HepG2 (cell line): ENCODE measurements around the gene FETUB. TPM values are rescaled to one million over a fixed set of nuclear protein-coding genes. Genes with fewer than 3 reads are reported as not detected.
A peak's percentile ranks its signal among the peaks of the same experiment; 100 is the strongest.

Source experiments
- ATAC-seq: fragments of 200-7000 bp; cut with Tn5 transposase; 3 replicates; pipeline ENCODE4 v1.9.1; 2020; ENCODE audit warnings: mild to moderate bottlenecking, moderate library complexity
- BruUV-seq: library from RNA; stranded (reverse); fragments of 400-500 nt; replicated peaks from 2 replicates; lab custom pipeline; 2021; lab: Mats Ljungman, UMichigan
- CTCF ChIA-PET: fragments of 300-600 bp; formaldehyde crosslinking; extraction: SDS; loops from one replicate; lab custom pipeline; 2021; ENCODE audit warnings: low total read pairs, inconsistent platforms, low intra/inter-chr PET ratio; lab: Yijun Ruan, JAX
- POLR2A ChIA-PET: fragments of 350-600 bp; sonication (Branson Sonifier 250); formaldehyde crosslinking; loops from one replicate; lab custom pipeline; 2020; ENCODE audit warnings: antibody characterized with exemption, inconsistent platforms; lab: Yijun Ruan, JAX
- DNase-seq: peaks from one replicate; pipeline ENCODE4 v3.0.0-alpha.2; 2015; ENCODE audit warnings: low spot score
- FAIRE-seq: peaks from 3 replicates; lab custom pipeline; 2011; peaks lifted over from hg19 to GRCh38; lab: Jason Lieb, UNC
- H2AFZ ChIP-seq: one replicate; pipeline ENCODE4 v1.6.1; 2011; ENCODE audit warnings: low read length, inconsistent platforms
- H3K27ac ChIP-seq: fragments of 300-600 bp; 3 replicates; pipeline ENCODE4 v1.8.0; 2011; ENCODE audit warnings: mixed run types, mild to moderate bottlenecking, mixed read lengths, low read length, inconsistent platforms; ENCODE audit not compliant: insufficient read depth; ENCODE audit errors: extremely low read length
- H3K27me3 ChIP-seq, 2 experiments: fragments of 200-600 bp in 1 of 2; 2 replicates in 1 of 2; 3 replicates in 1 of 2; pipeline versions ENCODE4 v1.6.0 to v1.8.0; 2011; ENCODE audit warnings: low read length in 2 of 2, mild to moderate bottlenecking in 2 of 2, moderate library complexity in 2 of 2, inconsistent platforms in 1 of 2; ENCODE audit not compliant: insufficient read depth in 2 of 2, control insufficient read depth in 1 of 2
- H3K36me3 ChIP-seq, 2 experiments: fragments of 200-600 bp in 1 of 2; replicated peaks in 1 of 2; 2 replicates in 1 of 2; 3 replicates in 1 of 2; pipeline versions ENCODE4 v1.5.1 to v1.8.0; 2011; ENCODE audit warnings: low read length in 2 of 2, inconsistent platforms in 1 of 2; ENCODE audit not compliant: insufficient read depth in 2 of 2, control insufficient read depth in 1 of 2
- H3K4me1 ChIP-seq: 2 replicates; pipeline ENCODE4 v1.5.1; 2012; ENCODE audit warnings: low read length, inconsistent platforms; ENCODE audit not compliant: insufficient read depth
- H3K4me2 ChIP-seq: 2 replicates; pipeline ENCODE4 v1.6.0; 2011; ENCODE audit warnings: low read depth, low read length, inconsistent platforms
- H3K4me3 ChIP-seq, 3 experiments: fragments of 200-600 bp in 1 of 3; sonication (generic), shearing (Covaris generic) in 1 of 3; replicated peaks in 1 of 3; 2 replicates each; pipeline ENCODE4 v1.5.1; 2011 to 2016; ENCODE audit warnings: low read length in 3 of 3, inconsistent platforms in 2 of 3, low read depth in 2 of 3, mild to moderate bottlenecking in 2 of 3, control low read depth in 1 of 3, mixed read lengths in 1 of 3; ENCODE audit not compliant: insufficient read depth in 1 of 3
- H3K79me2 ChIP-seq: one replicate; pipeline ENCODE4 v1.6.1; 2011; ENCODE audit warnings: low read length, inconsistent platforms; ENCODE audit not compliant: insufficient read depth
- H3K9ac ChIP-seq: 2 replicates; pipeline ENCODE4 v1.6.0; 2011; ENCODE audit warnings: mild to moderate bottlenecking, low read depth, low read length, inconsistent platforms; ENCODE audit not compliant: insufficient read depth
- H3K9me3 ChIP-seq: 2 replicates; pipeline ENCODE4 v1.5.1; 2012; ENCODE audit warnings: mild to moderate bottlenecking, low read length
- H4K20me1 ChIP-seq: 2 replicates; pipeline ENCODE4 v1.6.0; 2011; ENCODE audit warnings: inconsistent platforms, mild to moderate bottlenecking, low read length, moderate library complexity; ENCODE audit not compliant: insufficient read depth
- DNMT3B ChIP-seq: conservative IDR thresholded peaks from 2 replicates; pipeline ENCODE4 v1.6.1; 2016; ENCODE audit warnings: missing biosample characterization, control low read depth
- GTF3A ChIP-seq: sonication (generic); formaldehyde crosslinking; conservative IDR thresholded peaks from 2 replicates; pipeline ENCODE4 v1.4.0; 2020; ENCODE audit warnings: mild to moderate bottlenecking, missing genetic modification reagents
- NFIB ChIP-seq: sonication (generic); formaldehyde crosslinking; IDR thresholded peaks from 2 replicates; pipeline ENCODE4 v1.9.0; 2021; ENCODE audit warnings: missing genetic modification reagents, mild to moderate bottlenecking, borderline replicate concordance
- POLR2A ChIP-seq, 2 experiments: IDR thresholded peaks; 2 replicates each; pipeline ENCODE4 v1.6.1; 2011; ENCODE audit warnings: low read depth in 2 of 2, low read length in 2 of 2, mild to moderate bottlenecking in 1 of 2, moderate library complexity in 1 of 2; ENCODE audit not compliant: insufficient read depth in 1 of 2
- RFX1 ChIP-seq: fragments of 450-650 bp; IDR thresholded peaks from 2 replicates; pipeline ENCODE4 v1.6.1; 2017
- SALL1 ChIP-seq: sonication (generic); formaldehyde crosslinking; IDR thresholded peaks from 2 replicates; pipeline ENCODE4 v1.8.0; 2022; ENCODE audit warnings: mild to moderate bottlenecking, missing genetic modification reagents
- SP5 ChIP-seq: IDR thresholded peaks from 2 replicates; pipeline ENCODE4 v1.6.1; 2016; ENCODE audit warnings: low read depth, borderline replicate concordance
- ZBTB14 ChIP-seq: sonication (generic); formaldehyde crosslinking; IDR thresholded peaks from 2 replicates; pipeline ENCODE4 v1.4.0; 2020; ENCODE audit warnings: missing genetic modification reagents
- ZFP1 ChIP-seq: IDR thresholded peaks from 2 replicates; pipeline ENCODE4 v1.6.1; 2016
- ZNF20 ChIP-seq: sonication (generic); formaldehyde crosslinking; IDR thresholded peaks from 2 replicates; pipeline ENCODE4 v1.4.0; 2020; ENCODE audit warnings: mild to moderate bottlenecking, moderate library complexity, missing genetic modification reagents
- ZNF232 ChIP-seq: sonication (generic); formaldehyde crosslinking; IDR thresholded peaks from 2 replicates; pipeline ENCODE4 v1.4.0; 2020; ENCODE audit warnings: missing genetic modification reagents, borderline replicate concordance
- ZNF253 ChIP-seq: sonication (generic); formaldehyde crosslinking; IDR thresholded peaks from 2 replicates; pipeline ENCODE4 v1.8.0; 2022; ENCODE audit warnings: mild to moderate bottlenecking, missing genetic modification reagents, borderline replicate concordance
- ZNF3 ChIP-seq: IDR thresholded peaks from 2 replicates; pipeline ENCODE4 v1.7.0; 2017; ENCODE audit warnings: inconsistent platforms
- ZNF317 ChIP-seq: sonication (generic); formaldehyde crosslinking; IDR thresholded peaks from 2 replicates; pipeline ENCODE4 v1.5.0; 2020; ENCODE audit warnings: mild to moderate bottlenecking, missing genetic modification reagents
- ZNF33A ChIP-seq: sonication (generic); formaldehyde crosslinking; IDR thresholded peaks from 2 replicates; pipeline ENCODE4 v1.5.1; 2020; ENCODE audit warnings: missing genetic modification reagents, mild to moderate bottlenecking, moderate library complexity, borderline replicate concordance
- ZNF546 ChIP-seq: sonication (generic); formaldehyde crosslinking; conservative IDR thresholded peaks from 2 replicates; pipeline ENCODE4 v1.8.1; 2023; ENCODE audit warnings: mild to moderate bottlenecking, missing genetic modification reagents
- ZNF629 ChIP-seq: sonication (generic); formaldehyde crosslinking; conservative IDR thresholded peaks from 2 replicates; pipeline ENCODE4 v1.5.0; 2020; ENCODE audit warnings: missing genetic modification reagents
- ZNF737 ChIP-seq: sonication (generic); formaldehyde crosslinking; IDR thresholded peaks from 2 replicates; pipeline ENCODE4 v1.5.0; 2020; ENCODE audit warnings: missing genetic modification reagents, mild to moderate bottlenecking, borderline replicate concordance
- ZNF761 ChIP-seq: sonication (generic); formaldehyde crosslinking; conservative IDR thresholded peaks from 2 replicates; pipeline ENCODE4 v1.4.0; 2020; ENCODE audit warnings: mild to moderate bottlenecking, missing genetic modification reagents
- ZNF816 ChIP-seq: sonication (generic); formaldehyde crosslinking; IDR thresholded peaks from 2 replicates; pipeline ENCODE4 v1.8.0; 2022; ENCODE audit warnings: missing genetic modification reagents, mild to moderate bottlenecking, borderline replicate concordance
- WGBS: methylation state at CpG from one replicate; pipeline ENCODE4 v1.1.6; 2017; ENCODE audit warnings: low lambda C conversion rate; 5-methylcytosine and 5-hydroxymethylcytosine counted together
- in situ Hi-C: cut with HindIII; loops from 2 replicates; pipeline ENCODE4 v1.10.0; 2017; ENCODE audit warnings: low pct_unique_long_range_greater_than_20kb; ENCODE audit not compliant: extremely low pct_ligation_motif_present
- intact Hi-C: fragments of 100-400 bp; cut with micrococcal nuclease; formaldehyde crosslinking; loops from one replicate; pipeline ENCODE4 v1.10.0; 2022; ENCODE audit not compliant: unreplicated experiment
- polyA plus RNA-seq, 8 experiments: library from polyadenylated mRNA; depleted of rRNA in 3 of 8; stranded (reverse) in 7 of 8; unstranded in 1 of 8; fragments of >200 nt; fragmentation: Illumina TruSeq in 4 of 8; extraction: Trizol in 4 of 8; gene quantifications; 2 replicates each; pipeline versions ENCODE4 v1.2.1 to v1.2.3, GENCODE V29; 2011 to 2016; ENCODE audit warnings: low read depth in 4 of 8, missing spikeins in 1 of 8, mixed read lengths in 1 of 8; ENCODE audit not compliant: insufficient read depth in 1 of 8
- total RNA-seq, 5 experiments: library from RNA; depleted of rRNA; stranded (reverse); fragments of >200 nt; fragmentation: Illumina TruSeq; extraction: Trizol; gene quantifications; 2 replicates each; pipeline ENCODE4 v1.2.3, GENCODE V29; 2016; ENCODE audit warnings: low read depth in 1 of 5

FETUB gene
- total and polyA plus RNA-seq, 2 of the 13 experiments (the other 11 are each of a cell fraction or from before 2014, with no cell fraction given): 2.1 to 4.4 TPM

GRCh38 chr3:186637686-186638085 is 2.5 kb upstream of the FETUB start:
- Histone ChIP-seq H3K27ac (no peak overlapping the region), H3K9ac (no peak overlapping the region), H3K79me2 (no peaks in the 10 kb centered on the region), H3K4me1 (peaks cover 42% of the 10 kb centered on the region), H4K20me1 (no peaks in the 10 kb centered on the region), H3K4me3 (no peak overlapping the region), H3K27me3 (no peaks in the 10 kb centered on the region), H3K9me3 (no peaks in the 10 kb centered on the region), H3K4me2 (no peak overlapping the region), H2AFZ (no peak overlapping the region), H3K36me3 (no peaks in the 10 kb centered on the region)
- no TSS peak for BruUV-seq
- WGBS: 57% methylated on average over 2 of the region's 3 CpGs
- in situ Hi-C loops: no loop called here
- TF ChIP-seq ZNF761 (CRISPR knock-in tag) (no peak), SALL1 (peak; percentile 12; the same call in 1 of the 2 replicates)
- ATAC-seq (peak; percentile 37; the same call in 2 of the 3 replicates), FAIRE-seq (no peak), DNase-seq (no peak)
- POLR2A ChIA-PET: no interaction called here
- intact Hi-C loops: no loop called here
- CTCF ChIA-PET: no interaction called here

DNA sequence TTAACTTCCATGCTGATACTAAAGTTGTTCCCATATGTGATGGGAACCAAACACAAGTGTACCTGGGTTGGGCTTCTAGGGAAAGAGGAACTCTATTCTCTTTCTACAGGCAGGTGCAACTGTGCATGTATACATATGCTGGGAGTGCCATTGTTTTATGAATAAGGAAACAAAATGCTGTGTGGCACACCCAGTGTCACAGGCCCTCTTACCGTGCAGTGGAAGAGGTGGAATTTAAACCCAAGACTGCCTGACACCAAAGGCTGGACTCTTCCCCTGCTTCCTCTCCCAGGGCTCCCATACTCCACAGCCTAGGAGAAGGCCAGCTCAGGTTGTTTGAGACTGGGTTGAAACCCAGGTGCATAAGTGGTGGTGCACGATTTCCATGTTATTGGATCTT is 1.9 kb upstream of the FETUB start:
- peaks cover 37% of the 10 kb centered on the region for H3K4me1 ChIP-seq
- DNase-seq (no peak), FAIRE-seq (no peak), ATAC-seq (no peak)
- intact Hi-C loops: no loop called here
- H3K9ac ChIP-seq: no peak overlapping the region
- no peak overlapping the region for H3K4me2 ChIP-seq
- CTCF ChIA-PET: no interaction called here
- H3K36me3 ChIP-seq: no peaks in the 10 kb centered on the region
- H3K4me3 ChIP-seq: no peak overlapping the region
- H4K20me1 ChIP-seq: no peaks in the 10 kb centered on the region
- in situ Hi-C loops: no loop called here
- POLR2A ChIA-PET: no interaction called here
- no peak for TF ChIP-seq NFIB (CRISPR knock-in tag)
- no peak for TF ChIP-seq ZNF232
- TF ChIP-seq RFX1: no peak
- no peak for TF ChIP-seq ZNF20 (CRISPR knock-in tag)
- TF ChIP-seq ZNF317 (CRISPR knock-in tag): no peak
- TF ChIP-seq ZFP1 (CRISPR knock-in tag): no peak
- TF ChIP-seq SP5 (CRISPR knock-in tag): no peak
- no peak for TF ChIP-seq GTF3A (CRISPR knock-in tag)
- no peak for TF ChIP-seq ZNF3
- TF ChIP-seq ZNF253 (CRISPR knock-in tag): no peak
- no peak for TF ChIP-seq ZBTB14 (CRISPR knock-in tag)
- no peak for TF ChIP-seq ZNF546 (CRISPR knock-in tag)
- no peak for TF ChIP-seq DNMT3B (CRISPR knock-in tag)
- no peak for TF ChIP-seq ZNF816 (CRISPR knock-in tag)
- TF ChIP-seq POLR2A (IDR thresholded peaks at IDR 0.05; ENCODE audit: insufficient read depth in 1 of 2, low read depth in 2 of 2, low read length in 2 of 2): no peak
- no peak for TF ChIP-seq ZNF629 (CRISPR knock-in tag)
- no peak for TF ChIP-seq ZNF737 (CRISPR knock-in tag)
- no peak for TF ChIP-seq ZNF33A (CRISPR knock-in tag)
- no peaks in the 10 kb centered on the region for H3K79me2 ChIP-seq
- 90% methylated on average over 2 of the region's 2 CpGs for WGBS
- no peak overlapping the region for H2AFZ ChIP-seq
- no peaks in the 10 kb centered on the region for H3K9me3 ChIP-seq
- H3K27ac ChIP-seq: no peak overlapping the region
- H3K27me3 ChIP-seq: no peaks in the 10 kb centered on the region
- no TSS peak for BruUV-seq
